HG02885 (cell line): ENCODE data around the gene ARHGAP11A.

ENCODE experiments used
- ATAC-seq: cut with Tn5 transposase; IDR thresholded peaks from one replicate; pipeline ENCODE4 v1.9.1; 2021; ENCODE audit warnings: mild to moderate bottlenecking; ENCODE audit not compliant: unreplicated experiment, poor library complexity

Gene ARHGAP11A

GRCh38 chr15:32683906-32684584 lies 68.7 kb downstream of the ARHGAP11A start:
- ATAC-seq: no peak

DNA sequence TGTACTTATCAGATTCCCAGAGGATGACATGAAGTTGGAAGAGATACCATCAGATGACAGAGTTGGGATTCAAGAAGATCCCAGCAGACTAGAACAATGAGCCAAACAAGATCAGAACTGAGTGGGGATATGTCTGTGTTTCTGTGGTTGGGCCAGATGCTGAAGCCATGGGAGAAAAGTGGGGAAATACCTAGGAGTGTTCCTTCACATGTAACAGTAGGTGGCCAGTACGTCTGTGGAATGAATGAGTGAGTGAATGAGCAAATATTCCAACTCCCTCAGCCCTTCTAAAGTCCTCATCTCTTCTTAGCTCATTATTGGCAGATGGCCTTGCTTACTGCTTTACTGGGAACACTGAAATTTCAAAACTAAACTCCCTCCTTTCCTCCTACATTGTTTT lies 70.3 kb downstream of the ARHGAP11A start:
- no peak for ATAC-seq

DNA sequence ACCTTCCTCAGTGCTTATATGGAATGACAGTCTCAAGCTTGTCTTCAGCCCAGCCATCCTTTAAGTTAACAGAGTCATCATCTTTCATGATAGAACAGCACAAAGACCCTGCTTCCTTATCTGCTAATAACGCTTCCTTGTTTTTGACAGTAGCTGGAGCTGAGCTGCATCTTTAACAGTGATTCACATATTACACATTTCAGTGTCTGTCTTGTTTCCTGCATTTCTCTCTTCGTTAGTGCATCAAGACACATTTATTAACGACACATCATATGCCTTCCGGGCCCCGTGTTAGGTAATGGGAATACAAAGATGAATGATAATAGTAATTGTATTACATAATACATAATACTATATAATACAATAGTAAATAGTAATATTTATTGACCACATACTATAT lies 72.3 kb downstream of the ARHGAP11A start:
- ATAC-seq: no peak

- ATAC-seq: no peak
These were observed 72.9 kb downstream of the ARHGAP11A start for GRCh38 chr15:32688151-32688639.
